HG03460 (cell line): Measurements from ENCODE around the gene PGK2.
"Not testable (repeated sequence)": the region's sequence is repeated elsewhere in the genome, so short reads cannot be mapped to it uniquely, and the experiment has no call there.

Experiments
- ATAC-seq: cut with Tn5 transposase; IDR thresholded peaks from one replicate; pipeline ENCODE4 v1.9.1; 2021; ENCODE audit not compliant: unreplicated experiment

PGK2 gene

GRCh38 chr6:49787176-49787575 is at the start of gene PGK2:
Gene PGK2 (minus strand): TSS chr6:49787285. CDS start chr6:49787187, 98 bp downstream.
- no peak for ATAC-seq

DNA sequence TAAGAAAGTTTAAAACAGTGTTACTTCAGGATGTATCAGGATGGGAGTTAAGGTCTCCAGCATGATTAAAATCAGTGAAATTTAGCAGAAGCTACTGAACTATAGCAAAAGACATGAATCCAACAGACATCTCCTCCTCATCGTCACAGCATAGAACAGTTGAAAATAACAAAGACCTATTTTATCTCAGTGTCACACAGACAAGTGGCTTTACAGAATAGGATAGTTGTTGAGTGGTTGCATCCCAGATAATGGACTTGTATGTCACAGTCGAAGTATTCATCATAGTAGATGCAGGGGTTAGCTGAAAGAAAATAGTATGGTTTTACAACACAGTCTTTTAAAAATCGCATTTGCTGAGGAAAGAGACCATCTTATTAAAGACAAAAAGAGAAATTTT is 48.1 kb upstream of the PGK2 start:
- ATAC-seq = no peak

DNA sequence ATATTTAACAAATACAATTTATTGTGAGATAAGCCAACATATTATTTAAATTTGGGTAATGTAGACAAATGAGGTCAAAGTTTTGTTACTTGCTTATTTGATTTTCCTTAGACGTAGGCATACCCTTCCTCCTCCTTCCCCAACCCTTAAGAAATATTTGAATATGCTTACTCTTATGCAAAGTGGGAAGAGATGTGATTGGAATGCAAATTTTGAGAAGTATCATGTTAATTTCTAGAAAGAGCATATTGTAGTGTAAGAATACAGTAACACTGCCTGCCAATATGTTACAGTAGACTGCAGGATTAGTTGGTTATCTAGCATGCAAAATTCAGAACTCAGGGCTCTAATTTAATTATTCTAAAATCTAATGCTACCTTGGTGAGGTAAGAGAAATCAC is 46.3 kb upstream of the PGK2 start:
- ATAC-seq = no peak

DNA sequence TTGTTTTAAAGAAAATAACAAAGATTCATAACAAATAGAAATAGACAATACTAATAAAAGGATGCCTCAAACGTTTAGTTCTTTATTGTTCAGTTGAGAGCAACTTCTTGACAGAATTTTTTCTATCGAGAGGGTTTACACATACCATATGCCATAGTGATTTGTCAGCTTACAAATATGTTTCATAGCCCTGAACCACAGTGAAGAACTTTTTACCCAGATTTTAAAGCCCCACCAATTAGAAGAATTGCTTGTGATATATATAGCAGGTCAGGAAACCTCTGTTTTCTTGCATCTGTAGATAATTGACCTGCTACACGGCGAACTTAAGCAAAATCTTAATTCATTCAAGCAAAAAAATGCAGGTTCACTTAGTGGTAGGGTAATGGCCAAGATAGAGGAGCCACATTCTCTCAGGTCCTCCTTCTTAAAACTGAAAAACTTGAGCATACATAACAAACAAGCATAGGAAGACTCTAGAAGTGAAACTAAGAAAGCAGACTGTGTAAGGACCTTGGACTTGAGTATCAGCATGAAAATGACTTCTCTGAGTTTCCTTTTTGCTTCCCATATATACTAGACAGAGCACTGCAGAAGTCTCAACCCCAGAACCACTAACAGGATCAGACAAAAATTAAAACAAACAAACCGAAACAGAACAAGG is 39.8 kb upstream of the PGK2 start:
- peak; percentile 94 for ATAC-seq

DNA sequence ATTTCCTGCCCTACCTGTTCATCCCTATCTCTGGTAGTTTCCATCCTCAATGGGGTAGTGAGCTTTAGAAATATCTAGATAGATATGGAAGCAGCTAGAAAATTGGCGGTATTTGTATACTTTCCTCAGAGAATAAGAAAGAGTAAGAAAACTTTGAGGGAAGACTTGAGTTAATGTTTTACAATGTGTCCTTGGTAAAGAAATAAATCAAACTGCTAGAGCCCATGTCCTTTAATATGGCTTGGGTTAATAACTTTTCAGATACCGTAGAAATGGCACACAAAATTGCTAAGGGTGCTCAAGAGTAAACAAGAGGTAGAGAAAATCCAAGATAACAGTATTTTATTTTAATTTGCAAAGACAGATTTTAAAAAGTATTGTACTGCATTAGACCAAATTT is 28.1 kb upstream of the PGK2 start:
- ATAC-seq = no peak

DNA sequence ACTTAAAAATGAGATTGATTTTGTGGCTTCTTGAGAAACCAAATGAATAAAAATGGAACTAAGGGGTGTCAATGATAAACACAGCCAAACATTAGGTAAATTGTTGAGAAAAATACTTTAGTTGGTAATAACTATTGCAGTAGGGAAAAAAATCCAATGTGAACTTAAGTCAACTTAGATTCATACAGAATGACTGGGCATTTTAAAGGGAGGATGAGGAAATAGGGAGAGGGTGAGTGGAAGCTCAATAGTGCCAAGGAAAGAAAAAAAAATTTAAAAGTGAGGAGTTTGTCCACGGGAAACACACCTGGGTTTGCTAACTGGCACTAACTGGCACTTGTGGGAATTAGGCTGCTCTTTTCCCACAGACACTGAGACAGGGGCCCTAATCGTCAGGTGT is 26.2 kb upstream of the PGK2 start:
- no peak for ATAC-seq

- no peak for ATAC-seq
Measured at GRCh38 chr6:49806145-49806544, 19.1 kb upstream of the PGK2 start.

- ATAC-seq = no peak
Measured at GRCh38 chr6:49805246-49805645, 18.2 kb upstream of the PGK2 start.

- no peak for ATAC-seq
Measured at GRCh38 chr6:49801525-49801924, 14.4 kb upstream of the PGK2 start.

DNA sequence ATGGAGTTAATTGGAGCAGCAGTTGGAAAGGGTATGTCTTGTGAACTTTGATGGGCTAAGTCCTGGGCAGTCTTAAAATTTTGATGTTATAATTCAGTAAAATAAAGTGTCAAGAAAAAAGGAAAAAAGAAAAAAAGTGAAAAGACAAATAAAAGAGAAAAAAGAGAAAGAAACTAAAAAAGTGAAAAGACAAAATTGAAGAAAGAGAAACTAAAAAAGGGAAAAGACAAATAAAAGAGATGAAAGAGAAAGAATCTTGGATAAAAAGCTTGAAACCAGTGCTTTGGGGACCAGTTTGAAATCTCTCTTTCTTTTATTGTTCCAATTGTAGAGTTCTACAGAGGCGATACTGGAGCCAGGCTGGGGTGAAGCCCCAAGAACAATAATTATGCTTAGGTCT is 12.0 kb upstream of the PGK2 start:
- ATAC-seq = no peak

DNA sequence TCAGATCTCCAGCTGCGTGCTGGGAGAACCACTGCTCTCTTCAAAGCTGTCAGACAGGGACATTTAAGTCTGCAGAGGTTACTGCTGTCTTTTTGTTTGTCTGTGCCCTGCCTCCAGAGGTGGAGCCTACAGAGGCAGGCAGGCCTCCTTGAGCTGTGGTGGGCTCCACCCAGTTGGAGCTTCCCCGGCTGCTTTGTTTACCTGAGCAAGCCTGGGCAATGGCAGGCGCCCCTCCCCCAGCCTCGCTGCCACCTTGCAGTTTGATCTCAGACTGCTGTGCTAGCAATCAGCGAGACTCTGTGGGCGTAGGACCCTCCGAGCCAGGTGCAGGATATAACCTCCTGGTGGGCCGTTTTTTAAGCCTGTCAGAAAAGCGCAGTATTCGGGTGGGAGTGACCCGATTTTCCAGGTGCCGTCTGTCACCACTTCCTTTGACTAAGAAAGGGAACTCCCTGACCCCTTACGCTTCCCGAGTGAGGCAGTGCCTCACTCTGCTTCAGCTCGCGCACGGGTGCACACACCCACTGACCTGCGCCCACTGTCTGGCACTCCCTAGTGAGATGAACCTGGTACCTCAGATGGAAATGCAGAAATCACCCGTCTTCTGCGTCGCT is 9.9 kb upstream of the PGK2 start:
- ATAC-seq = not testable (repeated sequence)

GRCh38 chr6:49790341-49790740 is 3.3 kb upstream of the PGK2 start:
- no peak for ATAC-seq

DNA sequence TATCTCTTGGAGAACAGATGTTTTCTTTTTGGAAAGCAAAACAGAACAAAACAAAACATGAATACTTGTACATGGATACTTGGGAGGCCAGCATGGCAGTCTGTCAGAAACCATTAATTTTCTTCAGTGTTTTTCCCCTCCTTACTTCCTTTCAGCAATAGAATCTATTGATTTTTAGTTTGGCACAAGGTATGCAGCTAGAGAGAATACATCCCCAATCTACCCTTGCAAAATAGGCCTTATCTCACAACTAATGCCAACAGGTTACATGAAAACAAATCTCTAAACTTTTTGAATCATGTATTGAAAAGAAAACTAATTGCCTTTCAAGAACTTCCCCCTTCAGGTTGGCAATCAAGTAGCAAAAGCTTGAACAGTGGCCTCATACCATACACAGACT is 2.8 kb downstream of the PGK2 start:
- no peak for ATAC-seq

DNA sequence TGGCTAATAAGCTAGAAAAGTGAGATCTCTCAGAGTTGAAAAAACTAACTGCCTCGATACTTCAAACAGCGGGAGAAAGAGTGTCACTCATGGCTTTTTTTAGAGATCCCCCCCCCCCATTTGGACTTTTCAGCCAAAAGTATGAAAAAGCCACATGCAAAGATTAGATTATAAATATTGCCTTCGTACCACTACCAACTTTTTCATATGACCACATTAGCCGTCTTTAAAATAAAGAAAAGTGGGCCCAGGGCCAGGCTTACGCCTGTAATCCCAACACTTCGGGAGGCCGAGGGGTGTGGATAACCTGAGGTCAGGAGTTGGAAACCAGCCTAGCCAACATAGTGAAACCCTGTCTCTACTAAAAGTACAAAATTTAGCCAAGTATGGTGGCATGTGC is 4.4 kb downstream of the PGK2 start:
- no peak for ATAC-seq

DNA sequence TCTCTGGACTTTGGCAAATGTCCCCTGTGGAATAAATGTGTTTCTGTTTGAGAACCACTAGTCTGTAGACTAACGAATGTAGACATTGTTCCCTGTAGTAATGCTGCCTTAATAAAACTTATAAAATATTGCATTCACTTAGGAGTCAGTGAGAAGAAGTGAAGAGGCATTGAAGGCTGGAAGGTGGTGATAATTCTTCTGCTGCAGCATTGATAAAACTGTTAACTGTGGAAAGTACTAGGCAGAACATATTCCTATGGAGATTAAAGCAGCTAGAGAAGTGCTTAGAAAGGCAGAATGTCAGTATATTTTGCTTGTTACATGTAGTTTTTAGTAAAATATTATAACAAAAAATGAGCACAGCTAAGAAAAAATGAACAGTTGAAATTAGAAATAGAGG is 4.8 kb downstream of the PGK2 start:
- ATAC-seq = no peak

GRCh38 chr6:49776444-49776843 is 10.6 kb downstream of the PGK2 start:
- ATAC-seq = no peak

GRCh38 chr6:49775043-49775442 is 12.0 kb downstream of the PGK2 start:
- ATAC-seq = no peak

DNA sequence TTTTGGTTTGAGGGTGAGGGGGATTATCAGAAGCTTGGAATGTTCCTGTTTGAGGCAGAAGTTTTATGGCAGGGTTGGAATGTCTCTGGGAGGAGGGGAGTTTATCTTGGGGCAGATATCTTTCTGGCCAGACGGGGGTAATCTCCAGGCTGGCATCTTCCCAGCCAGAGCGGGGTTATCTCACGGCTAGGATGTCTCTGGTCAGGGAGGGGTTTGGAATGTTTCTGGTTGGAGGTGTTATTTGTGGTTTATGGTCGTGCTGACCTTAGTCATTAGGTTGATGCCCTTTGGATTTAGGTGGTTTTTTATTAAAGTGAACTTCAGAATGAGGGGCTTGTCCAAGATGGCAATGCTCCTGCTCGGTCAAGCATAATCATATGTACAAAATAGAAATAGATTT is 14.8 kb downstream of the PGK2 start:
- no peak for ATAC-seq

DNA sequence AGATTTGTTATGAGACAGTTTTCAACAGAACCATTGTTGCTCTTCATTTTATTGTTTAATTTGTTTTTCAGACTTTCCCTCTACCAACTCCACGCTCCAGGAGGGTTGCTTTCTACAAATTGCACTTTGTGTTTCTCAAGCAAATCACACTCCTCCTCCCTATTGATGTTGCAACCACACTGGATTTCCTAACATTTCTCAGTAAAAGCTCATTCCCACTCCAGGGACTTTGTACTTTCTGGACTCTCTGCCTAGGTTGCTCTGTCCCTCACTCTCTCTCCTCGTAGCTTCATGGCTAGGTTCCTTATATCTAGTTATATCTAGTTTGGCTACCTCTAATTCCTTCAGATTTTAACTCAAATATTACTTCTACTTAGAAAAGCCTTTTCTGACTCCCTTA is 20.3 kb downstream of the PGK2 start:
- ATAC-seq = no peak

DNA sequence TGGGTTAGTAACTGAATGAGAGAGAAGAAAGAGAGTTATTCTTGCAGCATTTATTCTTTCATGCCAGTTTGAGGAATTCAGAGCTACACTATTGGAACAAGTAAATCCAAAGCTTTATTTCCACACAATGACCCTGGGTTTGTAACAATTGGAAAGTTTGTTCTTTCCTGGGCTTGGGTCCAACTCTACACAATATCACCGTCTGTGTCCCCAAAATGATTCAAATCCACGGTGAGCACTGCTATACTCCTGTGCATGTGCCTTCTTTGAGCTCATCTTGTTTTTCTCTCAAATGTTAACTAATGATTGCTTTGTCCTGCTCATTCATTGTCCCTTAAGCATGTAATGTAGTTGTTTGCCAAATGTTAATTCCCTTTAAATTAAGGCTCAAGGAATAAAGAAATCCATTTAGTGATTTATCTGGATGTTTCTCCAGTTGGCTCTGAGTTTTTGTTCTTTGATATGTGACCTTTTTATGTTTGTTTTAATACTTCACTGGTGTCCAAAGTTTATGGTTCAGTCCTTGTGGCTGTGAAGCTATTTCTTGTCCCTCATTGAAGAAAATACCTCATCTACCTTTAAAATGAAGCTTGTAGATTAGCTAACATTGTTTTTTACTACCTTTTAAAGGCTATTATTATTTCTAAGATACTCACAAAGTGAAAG is 22.4 kb downstream of the PGK2 start:
- no peak for ATAC-seq

DNA sequence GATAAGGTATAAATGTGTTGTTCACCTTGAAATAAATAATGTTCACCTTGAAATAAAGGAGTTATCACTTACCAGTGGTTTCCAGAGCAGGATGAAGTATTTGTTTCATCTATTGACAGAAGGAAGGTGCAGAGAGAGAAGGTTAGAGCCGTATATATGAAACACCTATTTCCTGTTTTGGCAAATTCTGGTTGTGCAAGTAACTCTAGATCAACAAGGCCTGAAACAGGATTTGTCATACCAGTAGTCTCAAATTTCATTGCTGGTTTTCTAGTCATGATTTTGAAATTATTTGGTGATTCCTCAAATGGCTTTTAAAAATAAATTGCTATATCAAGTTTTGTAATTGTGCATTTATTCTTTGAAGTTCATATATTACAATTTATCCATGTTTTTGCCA is 42.8 kb downstream of the PGK2 start, which contains the start of gene CRISP3:
CRISP3 (minus strand) TSS at position 130 of the 400 bp plus-strand sequence; CDS start at position 109, 21 bp downstream.
- no peak for ATAC-seq

- ATAC-seq = no peak
Measured at GRCh38 chr6:49743429-49743828, 43.7 kb downstream of the PGK2 start.
